MM.1S (cell line): Measurements from ENCODE around the gene PTPRE.

ENCODE experiments used
- CTCF ChIP-seq: fragments of 300-600 bp; sonication (generic); IDR thresholded peaks from 2 replicates; pipeline ENCODE4 v1.5.1; 2016; ENCODE audit warnings: antibody characterized with exemption, low read length, mixed read lengths
- EZH2 ChIP-seq: fragments of 300-600 bp; sonication (generic); optimal IDR thresholded peaks from 2 replicates; pipeline ENCODE3; 2017; ENCODE audit warnings: low read depth, mild to moderate bottlenecking, antibody characterized with exemption, low read length, mixed read lengths

GRCh38 chr10:127949831-127950230 is 42.9 kb downstream of the PTPRE start:
- TF ChIP-seq CTCF (no peak), EZH2 (no peak)
